HEK293T (cell line): ENCODE results near the gene TRIM41.

Source experiments
- BHLHE40 ChIP-seq: fragments of 450-650 bp; IDR thresholded peaks from 2 replicates; pipeline ENCODE4 v1.6.1; 2016; ENCODE audit warnings: mild to moderate bottlenecking, moderate library complexity, borderline replicate concordance
- ELF4 ChIP-seq: fragments of 450-650 bp; IDR thresholded peaks from 2 replicates; pipeline ENCODE4 v1.6.1; 2017; ENCODE audit warnings: antibody characterized with exemption
- FOXM1 ChIP-seq: fragments of 450-650 bp; IDR thresholded peaks from 2 replicates; pipeline ENCODE4 v1.6.1; 2017; ENCODE audit warnings: mild to moderate bottlenecking, borderline replicate concordance
- SP1 ChIP-seq: fragments of 450-650 bp; IDR thresholded peaks from 2 replicates; pipeline ENCODE4 v1.6.1; 2017
- SUZ12 ChIP-seq: fragments of 450-650 bp; IDR thresholded peaks from 2 replicates; pipeline ENCODE4 v1.6.1; 2016; ENCODE audit warnings: mild to moderate bottlenecking

DNA sequence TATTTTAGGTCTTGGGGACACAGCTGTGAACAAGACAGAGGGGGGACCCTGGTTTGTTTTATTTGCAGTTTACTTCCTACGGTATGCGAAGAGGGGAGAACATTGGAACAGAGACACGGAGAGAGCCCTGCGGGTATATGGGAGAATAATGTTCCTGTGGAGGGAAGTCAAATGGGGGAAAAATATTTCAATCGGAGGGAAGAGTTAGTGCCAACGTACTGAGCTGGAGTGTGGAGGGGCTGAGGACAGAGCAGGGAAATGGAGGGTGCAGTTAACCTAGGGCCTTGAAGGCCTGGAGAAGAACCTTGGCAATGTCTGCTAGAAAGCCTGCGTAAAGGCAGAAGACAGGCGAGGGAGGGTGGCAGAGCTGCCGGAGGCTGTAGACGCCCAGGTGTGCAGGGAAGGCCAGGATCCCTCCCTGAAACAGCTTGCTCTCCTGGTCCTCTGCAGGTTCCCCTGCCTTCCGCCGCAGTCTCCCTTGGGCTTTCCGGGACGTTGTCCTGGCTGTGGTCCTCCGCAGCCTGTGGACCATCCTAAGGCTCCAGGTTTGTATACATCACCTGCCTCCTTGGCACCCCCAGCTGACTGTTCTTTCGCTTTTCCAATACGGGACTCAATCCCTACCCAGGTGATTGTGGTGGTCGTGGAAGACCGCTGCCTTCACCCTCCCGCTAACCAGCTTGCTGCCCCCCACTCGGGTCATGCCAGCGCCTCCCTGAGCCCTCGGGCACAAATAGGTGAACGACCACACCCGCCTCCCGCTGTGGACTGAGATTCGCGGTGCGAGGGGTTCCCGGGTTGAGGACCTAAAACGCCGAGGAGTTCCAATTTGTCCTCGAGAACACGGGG is 22.6 kb downstream of the TRIM41 start:
- no peak for TF ChIP-seq FOXM1
- no peak for TF ChIP-seq SUZ12
- TF ChIP-seq BHLHE40, result no peak
- TF ChIP-seq ELF4, result no peak
- TF ChIP-seq SP1, result no peak
